ENCODE results near the gene RBM43.

DNA sequence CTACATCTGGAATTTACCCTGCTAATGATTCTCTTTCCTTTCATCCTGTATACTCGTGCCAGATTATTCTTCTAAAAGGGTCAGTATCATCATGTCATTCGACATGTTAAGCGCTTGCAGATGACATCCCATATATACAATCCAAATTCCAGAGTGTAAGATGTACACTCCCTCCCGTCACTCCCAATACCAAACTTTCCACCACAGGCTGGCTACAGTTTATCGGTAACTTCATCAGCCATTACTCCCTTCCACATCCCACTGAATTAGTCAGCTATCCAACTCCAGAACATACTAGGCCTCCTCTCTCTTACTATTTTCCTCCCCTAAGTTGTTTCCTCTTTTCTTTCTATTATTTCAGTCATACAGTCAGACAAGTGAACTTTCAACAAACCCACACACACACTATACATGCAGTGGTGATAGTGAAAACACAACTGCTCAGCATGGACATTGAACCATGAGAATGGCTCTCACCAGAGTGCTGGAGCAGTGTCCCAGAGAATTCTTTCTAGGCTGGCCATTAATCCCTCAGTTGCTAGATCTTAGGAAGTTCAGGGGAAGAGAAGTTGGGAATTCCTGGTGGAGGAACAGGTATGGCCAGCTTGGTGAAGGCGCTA, 38.4 kb upstream of the RBM43 start:
- TF ChIP-seq, protein P1, sequence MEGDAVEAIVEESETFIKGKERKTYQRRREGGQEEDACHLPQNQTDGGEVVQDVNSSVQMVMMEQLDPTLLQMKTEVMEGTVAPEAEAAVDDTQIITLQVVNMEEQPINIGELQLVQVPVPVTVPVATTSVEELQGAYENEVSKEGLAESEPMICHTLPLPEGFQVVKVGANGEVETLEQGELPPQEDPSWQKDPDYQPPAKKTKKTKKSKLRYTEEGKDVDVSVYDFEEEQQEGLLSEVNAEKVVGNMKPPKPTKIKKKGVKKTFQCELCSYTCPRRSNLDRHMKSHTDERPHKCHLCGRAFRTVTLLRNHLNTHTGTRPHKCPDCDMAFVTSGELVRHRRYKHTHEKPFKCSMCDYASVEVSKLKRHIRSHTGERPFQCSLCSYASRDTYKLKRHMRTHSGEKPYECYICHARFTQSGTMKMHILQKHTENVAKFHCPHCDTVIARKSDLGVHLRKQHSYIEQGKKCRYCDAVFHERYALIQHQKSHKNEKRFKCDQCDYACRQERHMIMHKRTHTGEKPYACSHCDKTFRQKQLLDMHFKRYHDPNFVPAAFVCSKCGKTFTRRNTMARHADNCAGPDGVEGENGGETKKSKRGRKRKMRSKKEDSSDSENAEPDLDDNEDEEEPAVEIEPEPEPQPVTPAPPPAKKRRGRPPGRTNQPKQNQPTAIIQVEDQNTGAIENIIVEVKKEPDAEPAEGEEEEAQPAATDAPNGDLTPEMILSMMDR (IDR thresholded peaks at IDR 0.05; ENCODE audit: poor library complexity) = no peak
- TF ChIP-seq EZH2 (IDR thresholded peaks at IDR 0.05; ENCODE audit: borderline replicate concordance) = no peak
- TF ChIP-seq EZH2phosphoT487 (IDR thresholded peaks at IDR 0.05; ENCODE audit: low read depth, severe bottlenecking, unreplicated experiment) = no peak

All from hepatocyte (in vitro differentiated cells).